IPS-11a (cell line): ENCODE measurements around the gene PLPPR5.

ENCODE experiments used
- H3K4me3 ChIP-seq: one replicate; pipeline ENCODE4 v1.5.1; 2013; ENCODE audit warnings: low read depth, low read length, control low read depth

Gene PLPPR5

DNA sequence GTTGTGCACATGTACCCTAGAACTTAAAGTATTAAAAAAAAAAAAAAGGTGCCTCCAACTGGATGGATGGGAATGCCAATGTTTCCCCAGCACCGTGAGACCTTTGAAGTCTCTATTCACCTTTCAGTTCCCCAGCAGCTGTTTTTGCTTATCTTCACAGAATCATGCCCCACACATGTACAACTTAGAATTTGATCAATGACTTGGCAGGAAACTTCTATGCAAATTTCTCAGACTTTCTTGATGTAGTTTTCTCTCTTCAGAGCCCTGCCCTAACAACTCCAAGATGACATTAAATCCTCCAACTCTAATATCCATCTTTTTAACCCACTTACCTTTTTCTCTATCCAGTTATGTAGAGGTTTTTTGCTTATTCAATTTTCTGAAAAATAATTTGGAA lies 144.3 kb downstream of the PLPPR5 start:
- no peak overlapping the region for H3K4me3 ChIP-seq

DNA sequence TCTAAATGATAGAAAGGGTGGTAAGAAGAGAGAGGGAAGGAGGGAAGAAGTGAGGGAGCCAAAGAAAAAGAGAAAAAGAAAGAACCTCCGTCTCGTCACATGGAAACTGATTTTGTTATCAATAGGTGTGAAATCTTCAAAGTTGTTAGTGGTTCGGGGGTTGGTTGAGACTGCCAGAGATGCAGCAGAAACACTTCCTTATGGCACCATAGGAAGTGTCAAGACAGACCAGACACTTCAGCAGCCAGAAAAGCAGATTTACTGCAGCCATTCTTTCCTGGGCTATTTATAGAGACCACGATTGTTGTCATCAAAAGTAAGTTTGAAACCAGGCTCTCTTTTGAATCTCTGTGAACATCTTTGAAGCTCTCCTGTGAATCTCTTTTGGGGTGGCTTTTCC lies 150.5 kb downstream of the PLPPR5 start:
- no peak overlapping the region for H3K4me3 ChIP-seq

GRCh38 chr1:98849969-98850636 lies 154.6 kb downstream of the PLPPR5 start:
- no peak overlapping the region for H3K4me3 ChIP-seq

DNA sequence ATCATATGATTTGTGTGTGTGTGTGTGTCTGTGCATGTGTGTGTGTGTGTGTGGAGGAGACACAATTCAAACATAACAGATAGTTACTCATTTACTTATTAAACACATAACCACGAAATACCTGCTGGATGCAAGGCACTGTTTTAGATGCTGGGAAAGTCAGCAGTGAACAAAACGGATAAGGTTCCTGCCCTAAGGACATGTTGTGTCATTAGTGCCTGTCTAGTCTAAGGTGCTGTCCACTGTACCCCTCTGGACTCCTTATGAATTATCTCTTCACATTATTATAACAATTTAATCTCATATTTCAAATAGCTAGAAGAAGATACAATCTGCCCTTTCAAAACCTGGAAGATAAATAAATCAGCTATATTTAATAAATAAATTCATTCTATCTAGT lies 162.4 kb downstream of the PLPPR5 start:
- no peak overlapping the region for H3K4me3 ChIP-seq
